ENCODE measurements around the gene MLLT3.

DNA sequence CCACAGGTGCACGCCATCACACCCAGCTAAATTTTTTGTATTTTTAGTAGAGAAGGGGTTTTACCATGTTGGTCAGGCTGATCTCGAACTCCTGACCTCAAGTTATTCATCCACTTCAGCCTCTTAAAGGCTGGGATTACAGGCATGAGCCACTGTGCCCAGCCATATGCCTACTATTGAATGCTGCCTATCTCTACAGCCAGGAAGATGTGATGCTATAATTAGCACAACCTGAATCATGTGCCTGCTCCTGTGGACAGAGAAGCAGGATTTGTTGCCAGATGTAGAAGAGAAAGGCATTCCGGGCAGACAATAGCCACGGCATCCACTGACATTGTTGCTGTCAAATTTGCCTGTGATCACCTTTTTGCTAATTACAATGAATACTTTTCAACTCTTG, 24.4 kb upstream of the MLLT3 start:
- TF ChIP-seq, protein P1, sequence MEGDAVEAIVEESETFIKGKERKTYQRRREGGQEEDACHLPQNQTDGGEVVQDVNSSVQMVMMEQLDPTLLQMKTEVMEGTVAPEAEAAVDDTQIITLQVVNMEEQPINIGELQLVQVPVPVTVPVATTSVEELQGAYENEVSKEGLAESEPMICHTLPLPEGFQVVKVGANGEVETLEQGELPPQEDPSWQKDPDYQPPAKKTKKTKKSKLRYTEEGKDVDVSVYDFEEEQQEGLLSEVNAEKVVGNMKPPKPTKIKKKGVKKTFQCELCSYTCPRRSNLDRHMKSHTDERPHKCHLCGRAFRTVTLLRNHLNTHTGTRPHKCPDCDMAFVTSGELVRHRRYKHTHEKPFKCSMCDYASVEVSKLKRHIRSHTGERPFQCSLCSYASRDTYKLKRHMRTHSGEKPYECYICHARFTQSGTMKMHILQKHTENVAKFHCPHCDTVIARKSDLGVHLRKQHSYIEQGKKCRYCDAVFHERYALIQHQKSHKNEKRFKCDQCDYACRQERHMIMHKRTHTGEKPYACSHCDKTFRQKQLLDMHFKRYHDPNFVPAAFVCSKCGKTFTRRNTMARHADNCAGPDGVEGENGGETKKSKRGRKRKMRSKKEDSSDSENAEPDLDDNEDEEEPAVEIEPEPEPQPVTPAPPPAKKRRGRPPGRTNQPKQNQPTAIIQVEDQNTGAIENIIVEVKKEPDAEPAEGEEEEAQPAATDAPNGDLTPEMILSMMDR (IDR thresholded peaks at IDR 0.05) = no peak
- no peak for TF ChIP-seq POLR2A (IDR thresholded peaks at IDR 0.05)

Measured in Peyer's patch (tissue), 4 donors.